Measurements from ENCODE around the gene STXBP5.

GRCh38 chr6:147421903-147422302 lies 217.7 kb downstream of the STXBP5 start:
- no peak for TF ChIP-seq YY1 (IDR thresholded peaks at IDR 0.05; ENCODE audit: insufficient read depth, insufficient read length)
- TF ChIP-seq SUZ12 (IDR thresholded peaks at IDR 0.05; ENCODE audit: extremely low read depth, insufficient read depth, insufficient read length): no peak
